ENCODE data around the gene ING3. TPM values are rescaled to one million over a fixed set of nuclear protein-coding genes. Genes with fewer than 3 reads are reported as not detected.
A peak's percentile ranks its signal among the peaks of the same experiment; 100 is the strongest.

Gene ING3
- total and polyA plus RNA-seq, 10 donors = 10.2 to 40.9 (median 29.1) TPM

- WGBS, 5 donors = 89 to 91% (median 90%) methylated on average over 1 of the region's 1 CpG
- no peak for DNase-seq
- no peaks in the 10 kb centered on the region for H3K27me3 ChIP-seq (replicated peaks in 1 of 7)
- TF ChIP-seq CTCF (IDR thresholded peaks at IDR 0.05 in 8 of 11, conservative IDR thresholded peaks at IDR 0.05 in 3 of 11) (no peak), POLR2A (IDR thresholded peaks at IDR 0.05) (no peak), POLR2AphosphoS5 (IDR thresholded peaks at IDR 0.05) (no peak)
- no peak overlapping the region for H3K4me3 ChIP-seq
- peaks cover 0 to 33% (median 13%) of the 10 kb centered on the region in 6 donors for H3K4me1 ChIP-seq
- intact Hi-C loops (cut with DNase I; ENCODE audit: low total_unique reads) = no loop called here
- H3K27ac ChIP-seq = peak overlapping the region in 1 of 8 donors; percentile 16
- peaks cover 0 to 5% (median 0%) of the 10 kb centered on the region in 8 donors for H3K9me3 ChIP-seq
- no peaks in the 10 kb centered on the region for H3K36me3 ChIP-seq
Measured at GRCh38 chr7:121026159-121026558, 75.6 kb downstream of the ING3 start.

GRCh38 chr7:121026577-121027111 is 76.1 kb downstream of the ING3 start:
- Histone ChIP-seq H3K4me3 (no peak overlapping the region), H3K9me3 (peaks cover 0 to 5% (median 0%) of the 10 kb centered on the region in 8 donors), H3K36me3 (no peaks in the 10 kb centered on the region), H3K27me3 (replicated peaks in 1 of 7) (no peaks in the 10 kb centered on the region), H3K27ac (no peak overlapping the region), H3K4me1 (peaks cover 0 to 31% (median 11%) of the 10 kb centered on the region in 6 donors)
- intact Hi-C loops (cut with DNase I; ENCODE audit: low total_unique reads) = no loop called here
- WGBS, 5 donors = 82 to 93% (median 84%) methylated on average over 3 of the region's 3 CpGs
- no peak for TF ChIP-seq POLR2AphosphoS5 (IDR thresholded peaks at IDR 0.05)
- no peak for TF ChIP-seq CTCF (IDR thresholded peaks at IDR 0.05 in 8 of 11, conservative IDR thresholded peaks at IDR 0.05 in 3 of 11)
- no peak for TF ChIP-seq POLR2A (IDR thresholded peaks at IDR 0.05)
- no peak for DNase-seq

Small RNAs within 50 kb of the gene (small RNA-seq; reads per million reads assigned to genes)
- gene RNA5SP240 = 0 reads per million in 4 donors

Other genes with a start within 250 kb of the ING3 start
- 10 to 100 TPM; 28.8 to 61.2 (median 47.7) TPM for gene TSPAN12, start 92.6 kb upstream of the ING3 start, total RNA-seq
- 10 to 100 TPM in 1 of 3 donors, 1 to 10 TPM in 2; 4.7 to 12.8 (median 8.7) TPM for gene TSPAN12, start 92.6 kb upstream of the ING3 start, polyA plus RNA-seq
- 10 to 100 TPM; 32.3 to 81.6 (median 49.5) TPM for gene CPED1, start 37.9 kb downstream of the ING3 start, total RNA-seq
- gene CPED1, start 37.9 kb downstream of the ING3 start, polyA plus RNA-seq = 1 to 10 TPM; 1.5 to 3.0 (median 2.8) TPM